Measurements from ENCODE around the gene ADGRE3.
A peak's percentile ranks its signal among the peaks of the same experiment; 100 is the strongest.

ADGRE3 gene, protein sequence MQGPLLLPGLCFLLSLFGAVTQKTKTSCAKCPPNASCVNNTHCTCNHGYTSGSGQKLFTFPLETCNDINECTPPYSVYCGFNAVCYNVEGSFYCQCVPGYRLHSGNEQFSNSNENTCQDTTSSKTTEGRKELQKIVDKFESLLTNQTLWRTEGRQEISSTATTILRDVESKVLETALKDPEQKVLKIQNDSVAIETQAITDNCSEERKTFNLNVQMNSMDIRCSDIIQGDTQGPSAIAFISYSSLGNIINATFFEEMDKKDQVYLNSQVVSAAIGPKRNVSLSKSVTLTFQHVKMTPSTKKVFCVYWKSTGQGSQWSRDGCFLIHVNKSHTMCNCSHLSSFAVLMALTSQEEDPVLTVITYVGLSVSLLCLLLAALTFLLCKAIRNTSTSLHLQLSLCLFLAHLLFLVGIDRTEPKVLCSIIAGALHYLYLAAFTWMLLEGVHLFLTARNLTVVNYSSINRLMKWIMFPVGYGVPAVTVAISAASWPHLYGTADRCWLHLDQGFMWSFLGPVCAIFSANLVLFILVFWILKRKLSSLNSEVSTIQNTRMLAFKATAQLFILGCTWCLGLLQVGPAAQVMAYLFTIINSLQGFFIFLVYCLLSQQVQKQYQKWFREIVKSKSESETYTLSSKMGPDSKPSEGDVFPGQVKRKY

GRCh38 chr19:14674764-14675163 lies at the start of gene ADGRE3:
Gene ADGRE3 (minus strand): TSS chr19:14674844. CDS start chr19:14674770, 74 bp downstream.
- DNase-seq = peak; percentile 4

DNA sequence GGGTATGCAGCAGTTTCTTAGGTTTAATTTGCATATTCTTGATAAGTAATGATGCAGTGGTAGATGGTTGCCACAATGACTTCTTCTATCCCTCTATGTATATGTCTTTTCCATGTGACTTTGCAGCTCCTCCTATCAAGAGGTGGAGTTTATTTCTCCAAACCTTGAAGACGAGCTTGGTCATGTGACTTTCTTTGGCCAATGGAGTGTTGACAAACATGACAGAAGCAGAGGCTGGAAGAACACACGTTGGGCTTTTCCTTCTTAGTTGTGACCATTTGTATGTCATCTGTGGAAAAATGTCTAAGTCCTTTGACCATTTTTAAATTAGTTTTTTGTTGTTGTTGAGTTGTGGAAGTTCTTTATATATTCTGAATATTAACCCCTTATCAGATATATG lies 47.5 kb upstream of the ADGRE3 start:
- no peak for DNase-seq

DNA sequence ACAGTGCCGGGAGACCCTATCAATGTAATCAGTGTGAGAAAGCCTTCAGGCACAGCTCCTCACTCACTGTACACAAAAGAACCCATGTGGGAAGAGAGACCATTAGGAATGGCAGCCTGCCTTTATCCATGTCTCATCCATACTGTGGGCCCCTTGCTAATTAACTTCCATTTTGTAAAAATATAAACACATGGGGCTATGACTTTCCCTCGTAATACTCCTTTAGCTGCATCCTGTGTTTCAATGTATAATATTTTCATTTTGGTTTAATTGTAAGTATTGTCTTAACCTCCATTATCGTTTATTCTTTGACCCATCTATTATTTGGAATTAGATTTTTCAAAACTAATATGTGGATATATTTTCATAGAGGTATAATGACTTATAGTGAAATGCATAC lies 44.5 kb upstream of the ADGRE3 start:
- DNase-seq = no peak

GRCh38 chr19:14718522-14719116 lies 44.0 kb upstream of the ADGRE3 start:
- DNase-seq = peak; percentile 5

DNA sequence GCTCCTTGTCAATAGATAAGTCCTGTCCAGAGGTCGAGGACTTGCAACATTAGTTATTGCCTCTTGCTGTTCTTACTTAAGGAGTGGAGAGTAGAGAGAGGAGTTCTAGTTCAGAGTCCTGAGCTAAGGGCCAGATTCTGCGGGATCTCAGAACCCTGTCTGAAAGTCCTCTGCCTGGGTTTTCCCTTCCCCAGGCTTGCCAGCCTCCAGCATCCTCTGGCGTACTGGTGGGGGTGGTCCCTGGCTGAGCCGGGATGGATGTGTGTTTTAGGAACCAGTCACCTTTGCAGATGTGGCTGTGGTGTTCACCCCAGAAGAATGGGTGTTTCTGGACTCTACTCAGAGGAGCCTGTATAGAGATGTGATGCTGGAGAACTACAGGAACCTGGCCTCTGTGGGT lies 41.2 kb upstream of the ADGRE3 start:
- no peak for DNase-seq

DNA sequence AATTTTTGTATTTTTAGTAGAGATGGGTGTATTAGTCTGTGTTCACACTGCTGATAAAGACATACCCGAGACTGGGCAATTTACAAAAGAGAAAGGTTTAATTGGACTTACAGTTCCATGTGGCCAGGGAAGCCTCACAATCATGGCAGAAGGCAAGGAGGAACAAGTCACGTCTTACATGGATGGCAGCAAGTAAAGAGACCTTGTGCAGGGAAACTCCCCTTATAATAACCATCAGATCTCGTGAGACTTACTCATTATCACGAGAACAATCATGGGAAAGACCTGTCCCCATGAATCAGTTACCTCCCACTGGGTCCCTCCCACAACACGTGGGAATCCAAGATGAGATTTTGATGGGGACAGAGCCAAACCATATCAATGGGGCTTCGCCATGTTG lies 29.8 kb upstream of the ADGRE3 start:
- DNase-seq = no peak

- DNase-seq = no peak
Measured at GRCh38 chr19:14703833-14704232, 29.2 kb upstream of the ADGRE3 start.

GRCh38 chr19:14700711-14701375 lies 26.2 kb upstream of the ADGRE3 start:
- DNase-seq = no peak

DNA sequence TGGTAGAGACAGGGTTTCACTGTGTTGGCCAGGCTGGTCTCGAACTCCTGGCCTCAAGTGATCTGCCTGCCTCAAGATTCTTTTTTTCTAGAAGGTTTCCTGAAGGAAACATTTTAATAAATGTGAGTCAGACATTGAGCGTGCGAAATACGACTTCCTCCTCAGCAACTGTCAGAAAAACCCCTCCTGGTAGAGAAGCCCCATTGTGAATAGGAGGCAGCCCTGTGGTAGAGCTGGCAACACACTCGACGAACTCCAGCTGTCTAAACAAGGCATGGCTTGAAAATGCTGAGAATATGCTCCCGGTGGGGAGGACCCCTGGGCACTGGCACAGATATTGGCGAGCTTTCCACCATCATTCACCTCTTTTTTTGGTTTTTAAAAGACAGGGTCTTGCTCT lies 25.0 kb upstream of the ADGRE3 start:
- DNase-seq = no peak

- DNase-seq = no peak
Measured at GRCh38 chr19:14695471-14695870, 20.8 kb upstream of the ADGRE3 start.

DNA sequence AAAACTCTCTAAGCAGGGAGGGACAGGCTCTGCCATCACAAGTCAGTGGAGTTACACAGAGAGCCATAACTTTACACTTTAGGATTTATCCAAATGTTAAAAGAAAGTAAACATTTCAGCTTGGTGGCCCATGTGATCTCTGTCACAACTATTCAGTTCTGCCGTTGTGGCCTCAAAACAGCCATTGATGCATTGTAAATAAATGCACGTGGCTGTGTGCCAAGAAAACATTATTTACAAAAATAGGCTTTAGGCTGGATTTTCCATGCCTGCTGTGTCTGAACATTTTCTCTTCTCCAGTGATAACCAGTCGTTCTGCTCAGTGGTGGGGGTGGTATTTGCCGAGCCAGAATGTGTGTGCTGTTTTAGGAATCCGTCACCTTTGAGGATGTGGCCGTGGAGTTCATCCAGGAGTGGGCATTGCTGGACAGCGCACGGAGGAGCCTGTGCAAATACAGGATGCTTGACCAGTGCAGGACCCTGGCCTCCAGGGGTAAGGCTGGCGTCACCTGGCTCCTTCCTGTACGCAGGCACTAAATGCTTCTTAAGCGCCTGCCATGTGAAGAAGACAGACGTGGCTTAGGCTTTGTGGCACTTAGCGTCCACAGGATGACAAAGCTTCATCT lies 20.1 kb upstream of the ADGRE3 start:
- no peak for DNase-seq

- peak; percentile 89 for DNase-seq
Measured at GRCh38 chr19:14689598-14690503, 15.2 kb upstream of the ADGRE3 start, which contains the start of gene ZNF333. Gene ZNF333 (plus strand): TSS chr19:14690048. CDS start chr19:14693492, 3,444 bp downstream.

- no peak for DNase-seq
Measured at GRCh38 chr19:14686411-14686810, 11.8 kb upstream of the ADGRE3 start.

- no peak for DNase-seq
Measured at GRCh38 chr19:14683439-14683838, 8.8 kb upstream of the ADGRE3 start.

GRCh38 chr19:14682084-14682483 lies 7.4 kb upstream of the ADGRE3 start:
- DNase-seq = no peak

- no peak for DNase-seq
Measured at GRCh38 chr19:14678199-14678598, 3.6 kb upstream of the ADGRE3 start.

DNA sequence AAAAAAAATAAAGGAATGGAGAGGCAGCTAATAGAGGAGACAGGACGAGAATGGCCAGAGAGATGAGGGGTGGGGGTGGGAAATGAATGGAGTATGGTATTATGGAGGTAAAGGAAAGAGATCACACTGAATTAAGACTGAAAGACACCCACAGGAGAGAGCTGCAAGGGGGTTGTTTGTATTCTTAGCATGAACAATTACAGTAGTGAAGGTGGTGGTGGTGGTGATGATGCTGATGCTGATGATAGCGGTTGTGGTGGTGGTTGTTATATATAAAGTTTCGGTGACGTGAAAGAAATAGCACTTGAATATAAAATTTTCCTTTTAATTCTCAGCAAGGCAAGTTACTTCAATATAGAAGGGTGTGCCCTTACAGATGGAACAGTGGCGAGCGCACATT lies 2.8 kb upstream of the ADGRE3 start:
- no peak for DNase-seq

- no peak for DNase-seq
Measured at GRCh38 chr19:14676762-14677161, 2.1 kb upstream of the ADGRE3 start.

- DNase-seq = no peak
Measured at GRCh38 chr19:14673088-14673487, 1.6 kb downstream of the ADGRE3 start.

DNA sequence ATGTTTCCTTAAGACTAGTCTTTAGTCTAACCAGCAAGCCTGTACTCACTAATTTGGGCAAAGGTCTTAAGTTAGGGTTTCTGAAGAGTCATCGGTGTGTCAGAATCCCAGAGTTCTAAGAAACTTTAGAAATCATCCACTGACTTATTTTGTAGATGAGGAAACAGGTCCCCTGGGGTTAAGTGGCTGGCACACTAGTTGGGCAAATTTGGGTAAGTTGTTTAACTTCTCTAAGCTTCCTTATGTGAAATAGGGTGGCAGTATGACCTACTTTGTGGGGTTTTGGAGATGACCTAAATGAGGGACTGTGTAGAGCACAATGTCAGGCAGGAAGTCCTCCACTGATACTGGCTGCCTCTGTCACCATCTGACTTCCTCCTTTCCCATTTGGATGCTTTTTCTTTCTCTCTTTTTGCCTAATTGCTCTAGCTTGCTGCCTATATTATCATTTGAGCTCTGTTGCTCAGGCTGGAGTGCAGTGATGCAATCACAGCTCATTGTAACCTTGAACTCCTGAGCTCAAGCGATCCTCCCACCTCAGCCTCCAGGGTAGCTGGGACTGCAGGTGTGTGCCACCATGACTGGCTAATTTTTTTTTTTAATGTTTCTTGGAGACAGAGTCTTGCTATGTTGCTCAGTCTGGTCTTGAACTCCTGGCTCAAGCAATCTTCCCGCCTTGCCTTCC lies 2.3 kb downstream of the ADGRE3 start:
- DNase-seq = no peak

GRCh38 chr19:14670408-14670807 lies 4.2 kb downstream of the ADGRE3 start:
- DNase-seq = no peak

All from fibroblast of skin of right quadriceps (primary cell).